Keratinocyte (primary cell): ENCODE results near the gene DUSP16. TPM values are rescaled to one million over a fixed set of nuclear protein-coding genes. Genes with fewer than 3 reads are reported as not detected.

Source experiments
- DNase-seq: peaks from one replicate; pipeline ENCODE4 v3.0.0-alpha.2; 2011; ENCODE audit warnings: low read depth, missing footprints, low spot score
- FAIRE-seq: peaks from 2 replicates; lab custom pipeline; 2011; peaks lifted over from hg19 to GRCh38; lab: Jason Lieb, UNC
- H2AFZ ChIP-seq: 2 replicates; pipeline ENCODE4 v1.6.0; 2012; ENCODE audit warnings: low read length, control low read depth, inconsistent platforms; ENCODE audit not compliant: control insufficient read depth
- H3K27ac ChIP-seq: 2 replicates; pipeline ENCODE4 v1.5.1; 2011; ENCODE audit warnings: low read length; ENCODE audit not compliant: control insufficient read depth, insufficient read depth
- H3K27me3 ChIP-seq: 3 replicates; pipeline ENCODE4 v1.6.0; 2011; ENCODE audit warnings: low read length; ENCODE audit not compliant: control insufficient read depth, insufficient read depth; ENCODE audit errors: extremely low read depth
- H3K36me3 ChIP-seq, 2 experiments: 2 replicates in 1 of 2; 3 replicates in 1 of 2; pipeline ENCODE4 v1.5.1; 2011; ENCODE audit warnings: low read length in 2 of 2, mild to moderate bottlenecking in 1 of 2; ENCODE audit not compliant: control insufficient read depth in 2 of 2, insufficient read depth in 2 of 2; ENCODE audit errors: extremely low read depth in 1 of 2
- H3K4me1 ChIP-seq: 3 replicates; pipeline ENCODE4 v1.5.1; 2011; ENCODE audit warnings: low read length; ENCODE audit not compliant: control insufficient read depth, insufficient read depth; ENCODE audit errors: extremely low read depth
- H3K4me2 ChIP-seq: 3 replicates; pipeline ENCODE4 v1.6.0; 2011; ENCODE audit warnings: low read depth, low read length; ENCODE audit not compliant: control insufficient read depth, insufficient read depth; ENCODE audit errors: extremely low read depth
- H3K4me3 ChIP-seq, 3 experiments: fragments of 200-600 bp in 1 of 3; sonication (generic) in 1 of 3; 2 replicates in 2 of 3; 3 replicates in 1 of 3; pipeline ENCODE4 v1.5.1; 2011 to 2016; ENCODE audit warnings: low read length in 3 of 3, mild to moderate bottlenecking in 3 of 3, control low read depth in 2 of 3, inconsistent platforms in 1 of 3, low read depth in 1 of 3, mixed read lengths in 1 of 3, mixed run types in 1 of 3, moderate library complexity in 1 of 3; ENCODE audit not compliant: control insufficient read depth in 2 of 3, insufficient read depth in 2 of 3; ENCODE audit errors: extremely low read depth in 1 of 3
- H3K79me2 ChIP-seq: 2 replicates; pipeline ENCODE4 v1.6.0; 2012; ENCODE audit warnings: low read length; ENCODE audit not compliant: control insufficient read depth, insufficient read depth
- H3K9ac ChIP-seq: 3 replicates; pipeline ENCODE4 v1.6.0; 2011; ENCODE audit warnings: low read length; ENCODE audit not compliant: control insufficient read depth, insufficient read depth; ENCODE audit errors: extremely low read depth
- H3K9me1 ChIP-seq: 3 replicates; pipeline ENCODE4 v1.6.0; 2011; ENCODE audit warnings: low read length; ENCODE audit not compliant: control insufficient read depth, insufficient read depth; ENCODE audit errors: extremely low read depth
- H3K9me3 ChIP-seq: 2 replicates; pipeline ENCODE4 v1.5.1; 2012; ENCODE audit warnings: low read depth, low read length; ENCODE audit not compliant: control insufficient read depth
- H4K20me1 ChIP-seq: 3 replicates; pipeline ENCODE4 v1.6.0; 2011; ENCODE audit warnings: low read length; ENCODE audit not compliant: control insufficient read depth, insufficient read depth; ENCODE audit errors: extremely low read depth
- EZH2 ChIP-seq: IDR thresholded peaks from one replicate; pipeline ENCODE4 v1.6.1; 2012; ENCODE audit warnings: inconsistent platforms, mild to moderate bottlenecking, low read length, moderate library complexity
- dilution Hi-C: fragments of 300-500 bp; cut with MboI; formaldehyde crosslinking; loops from one replicate; pipeline ENCODE4 v1.7.0; 2020; ENCODE audit warnings: low sequenced_read_pairs; ENCODE audit not compliant: extremely low pct_ligation_motif_present
- polyA plus RNA-seq, 5 experiments: library from polyadenylated mRNA; depleted of rRNA in 3 of 5; stranded (reverse) in 3 of 5; stranded (forward) in 1 of 5; unstranded in 1 of 5; fragments of >200 nt; gene quantifications; 1 replicate in 1 of 5; 2 replicates in 3 of 5; 3 replicates in 1 of 5; pipeline versions ENCODE4 v1.2.1 to v1.2.3, GENCODE V29; 2011 to 2012; ENCODE audit warnings: missing spikeins in 2 of 5, low read depth in 1 of 5, low replicate concordance in 1 of 5
- TF ChIP-seq, protein P1 (sequence below), 3 experiments: IDR thresholded peaks in 1 of 3; conservative IDR thresholded peaks in 1 of 3; optimal IDR thresholded peaks in 1 of 3; 2 replicates in 2 of 3; 3 replicates in 1 of 3; pipeline versions ENCODE3 to v1.5.1; 2011; ENCODE audit warnings: low read length in 3 of 3, mild to moderate bottlenecking in 3 of 3, moderate library complexity in 2 of 3, control low read depth in 1 of 3, inconsistent platforms in 1 of 3; ENCODE audit not compliant: insufficient read depth in 2 of 3; ENCODE audit errors: extremely low read depth in 1 of 3

Gene DUSP16
- polyA plus RNA-seq, 1 donor (not counting 4 experiments of a cell fraction or from before 2014, with no cell fraction given): 9.3 TPM

GRCh38 chr12:12443431-12443878, 119.2 kb downstream of the DUSP16 start:
- FAIRE-seq: no peak
- H4K20me1 ChIP-seq: no peaks in the 10 kb centered on the region
- no peak overlapping the region for H3K4me3 ChIP-seq
- TF ChIP-seq, protein P1, sequence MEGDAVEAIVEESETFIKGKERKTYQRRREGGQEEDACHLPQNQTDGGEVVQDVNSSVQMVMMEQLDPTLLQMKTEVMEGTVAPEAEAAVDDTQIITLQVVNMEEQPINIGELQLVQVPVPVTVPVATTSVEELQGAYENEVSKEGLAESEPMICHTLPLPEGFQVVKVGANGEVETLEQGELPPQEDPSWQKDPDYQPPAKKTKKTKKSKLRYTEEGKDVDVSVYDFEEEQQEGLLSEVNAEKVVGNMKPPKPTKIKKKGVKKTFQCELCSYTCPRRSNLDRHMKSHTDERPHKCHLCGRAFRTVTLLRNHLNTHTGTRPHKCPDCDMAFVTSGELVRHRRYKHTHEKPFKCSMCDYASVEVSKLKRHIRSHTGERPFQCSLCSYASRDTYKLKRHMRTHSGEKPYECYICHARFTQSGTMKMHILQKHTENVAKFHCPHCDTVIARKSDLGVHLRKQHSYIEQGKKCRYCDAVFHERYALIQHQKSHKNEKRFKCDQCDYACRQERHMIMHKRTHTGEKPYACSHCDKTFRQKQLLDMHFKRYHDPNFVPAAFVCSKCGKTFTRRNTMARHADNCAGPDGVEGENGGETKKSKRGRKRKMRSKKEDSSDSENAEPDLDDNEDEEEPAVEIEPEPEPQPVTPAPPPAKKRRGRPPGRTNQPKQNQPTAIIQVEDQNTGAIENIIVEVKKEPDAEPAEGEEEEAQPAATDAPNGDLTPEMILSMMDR (optimal IDR thresholded peaks at IDR 0.05 in 1 of 3, IDR thresholded peaks at IDR 0.05 in 1 of 3, conservative IDR thresholded peaks at IDR 0.05 in 1 of 3; ENCODE audit: extremely low read depth in 1 of 3, insufficient read depth in 2 of 3, low read length in 3 of 3): no peak
- no peak for TF ChIP-seq EZH2
- H3K36me3 ChIP-seq: no peaks in the 10 kb centered on the region
- H3K79me2 ChIP-seq: no peaks in the 10 kb centered on the region
- H3K27ac ChIP-seq: peak overlapping the region; percentile 72
- no peak for DNase-seq
- H2AFZ ChIP-seq: no peak overlapping the region
- no peaks in the 10 kb centered on the region for H3K9me1 ChIP-seq
- dilution Hi-C loops: no loop called here
- H3K9ac ChIP-seq: no peak overlapping the region
- H3K4me1 ChIP-seq: peaks cover 46% of the 10 kb centered on the region
- H3K27me3 ChIP-seq: no peaks in the 10 kb centered on the region
- H3K9me3 ChIP-seq: no peaks in the 10 kb centered on the region
- no peak overlapping the region for H3K4me2 ChIP-seq

- H3K4me1 ChIP-seq: peaks cover 46% of the 10 kb centered on the region
- no peaks in the 10 kb centered on the region for H4K20me1 ChIP-seq
- no peak overlapping the region for H2AFZ ChIP-seq
- TF ChIP-seq, protein P1 (optimal IDR thresholded peaks at IDR 0.05 in 1 of 3, IDR thresholded peaks at IDR 0.05 in 1 of 3, conservative IDR thresholded peaks at IDR 0.05 in 1 of 3; ENCODE audit: extremely low read depth in 1 of 3, insufficient read depth in 2 of 3, low read length in 3 of 3): no peak
- no peak for TF ChIP-seq EZH2
- dilution Hi-C loops: no loop called here
- FAIRE-seq (peak; percentile 39), DNase-seq (peak; percentile 54)
- H3K9me3 ChIP-seq: no peaks in the 10 kb centered on the region
- no peaks in the 10 kb centered on the region for H3K27me3 ChIP-seq
- H3K4me3 ChIP-seq: no peak overlapping the region
- H3K27ac ChIP-seq: peak overlapping the region; percentile 72
- H3K9me1 ChIP-seq: no peaks in the 10 kb centered on the region
- H3K36me3 ChIP-seq: peaks cover 0 to 2% of the 10 kb centered on the region in 2 experiments
- no peaks in the 10 kb centered on the region for H3K79me2 ChIP-seq
- no peak overlapping the region for H3K9ac ChIP-seq
- peak overlapping the region; percentile 35 for H3K4me2 ChIP-seq
Measured at GRCh38 chr12:12442548-12443071, 120.1 kb downstream of the DUSP16 start.
